MCF 10A (cell line): ENCODE results near the gene LRRC51. TPM values are rescaled to one million over a fixed set of nuclear protein-coding genes. Genes with fewer than 3 reads are reported as not detected.
"Not testable (repeated sequence)": the region's sequence is repeated elsewhere in the genome, so short reads cannot be mapped to it uniquely, and the experiment has no call there.

Experiments
- BruUV-seq: library from RNA; stranded (reverse); fragments of 400-500 nt; replicated peaks from 2 replicates; lab custom pipeline; 2021; lab: Mats Ljungman, UMichigan
- CTCF ChIA-PET: fragments of 300-600 bp; sonication (Branson Sonifier 250); formaldehyde crosslinking; extraction: SDS; loops from one replicate; lab custom pipeline; 2021; ENCODE audit warnings: antibody characterized with exemption, inconsistent platforms; lab: Yijun Ruan, JAX
- POLR2A ChIA-PET: fragments of 300-600, 350-650 bp; sonication (Branson Sonifier 250); formaldehyde crosslinking; extraction: SDS; loops from one replicate; lab custom pipeline; 2020; ENCODE audit warnings: antibody characterized with exemption, inconsistent platforms; lab: Yijun Ruan, JAX
- DNase-seq: peaks from one replicate; pipeline ENCODE4 v3.0.0-alpha.2; 2018; ENCODE audit not compliant: unreplicated experiment
- H3K27ac Mint-ChIP-seq: one replicate; pipeline ENCODE4 v1.8.0; 2022; ENCODE audit warnings: mild to moderate bottlenecking, low read depth, mixed read lengths; ENCODE audit not compliant: unreplicated experiment
- H3K27me3 Mint-ChIP-seq: one replicate; pipeline ENCODE4 v1.8.0; 2022; ENCODE audit warnings: mixed read lengths; ENCODE audit not compliant: insufficient read depth, unreplicated experiment
- H3K36me3 Mint-ChIP-seq: one replicate; pipeline ENCODE4 v1.8.0; 2022; ENCODE audit warnings: mild to moderate bottlenecking, moderate library complexity, mixed read lengths; ENCODE audit not compliant: insufficient read depth, unreplicated experiment
- H3K4me1 Mint-ChIP-seq: one replicate; pipeline ENCODE4 v1.8.0; 2022; ENCODE audit warnings: mixed read lengths; ENCODE audit not compliant: insufficient read depth, unreplicated experiment
- H3K4me3 Mint-ChIP-seq: one replicate; pipeline ENCODE4 v1.8.0; 2022; ENCODE audit warnings: mild to moderate bottlenecking, moderate library complexity, mixed read lengths; ENCODE audit not compliant: unreplicated experiment
- H3K9me3 Mint-ChIP-seq: one replicate; pipeline ENCODE4 v1.8.0; 2022; ENCODE audit warnings: mixed read lengths; ENCODE audit not compliant: unreplicated experiment
- CTCF ChIP-seq: fragments of 200-600 bp; IDR thresholded peaks from one replicate; pipeline ENCODE4 v1.8.0; 2022; ENCODE audit warnings: antibody characterized with exemption, mild to moderate bottlenecking; ENCODE audit not compliant: unreplicated experiment
- intact Hi-C: fragments of 100-400 bp; cut with micrococcal nuclease; formaldehyde crosslinking; loops from 2 replicates; pipeline ENCODE4 v1.14.1; 2022
- total RNA-seq: library from RNA; stranded (reverse); gene quantifications from 2 replicates; pipeline ENCODE4 v1.2.3, GENCODE V29; 2022

LRRC51 gene
- total RNA-seq, 1 experiment from 2014 or later, result 9.5 TPM

- POLR2A ChIA-PET, result interaction anchor here (1.4 to 2.9 kb wide), 4 partner anchors 13 to 32 kb away, joined by 4 to 51 read pairs (median 8); partner anchors contain the start of gene ANAPC15
- DNase-seq, result no peak
- H3K9me3 Mint-ChIP-seq, result no peaks in the 10 kb centered on the region
- no peaks in the 10 kb centered on the region for H3K36me3 Mint-ChIP-seq
- no TSS peak for BruUV-seq
- peaks cover 28% of the 10 kb centered on the region for H3K4me1 Mint-ChIP-seq
- TF ChIP-seq CTCF, result no peak
- H3K4me3 Mint-ChIP-seq, result no peak overlapping the region
- H3K27me3 Mint-ChIP-seq, result no peaks in the 10 kb centered on the region
- H3K27ac Mint-ChIP-seq, result no peak overlapping the region
- CTCF ChIA-PET, result interaction anchor here (0.6 to 1.2 kb wide), 5 partner anchors 15 to 162 kb away, joined by 3 to 4 read pairs (median 3); no protein-coding TSS in a partner anchor
- intact Hi-C loops, result no loop called here
These were observed 58.3 kb downstream of the LRRC51 start for GRCh38 chr11:72138821-72139390.

- no peak for TF ChIP-seq CTCF
- BruUV-seq, result no TSS peak
- POLR2A ChIA-PET, result interaction anchor here (2.9 kb wide), 1 partner anchor 26 kb away, joined by 51 read pairs; the partner anchor contains the start of gene ANAPC15
- Mint-ChIP-seq H3K9me3 (no peaks in the 10 kb centered on the region), H3K4me1 (peaks cover 30% of the 10 kb centered on the region), H3K27me3 (no peaks in the 10 kb centered on the region), H3K4me3 (no peak overlapping the region), H3K36me3 (no peaks in the 10 kb centered on the region), H3K27ac (peak overlapping the region; percentile 12)
- DNase-seq, result no peak
- intact Hi-C loops, result no loop called here
- CTCF ChIA-PET, result interaction anchor here (0.8 to 2.3 kb wide), 3 partner anchors 16 to 44 kb away, joined by 3 to 17 read pairs (median 4); no protein-coding TSS in a partner anchor
These were observed 58.9 kb downstream of the LRRC51 start for GRCh38 chr11:72139500-72139899.

- no peak for TF ChIP-seq CTCF
- POLR2A ChIA-PET, result interaction anchor here (0.6 to 6.7 kb wide), 15 partner anchors 9 to 100 kb away, joined by 3 to 100 read pairs (median 4); partner anchors contain the start of genes ANAPC15, INPPL1 and LAMTOR1
- Mint-ChIP-seq H3K36me3 (no peaks in the 10 kb centered on the region), H3K4me3 (no peak overlapping the region), H3K4me1 (peaks cover 30% of the 10 kb centered on the region), H3K27me3 (no peaks in the 10 kb centered on the region), H3K9me3 (no peaks in the 10 kb centered on the region), H3K27ac (peak overlapping the region; percentile 87)
- no TSS peak for BruUV-seq
- CTCF ChIA-PET, result interaction anchor here (0.6 to 2.3 kb wide), 6 partner anchors 28 to 304 kb away, joined by 3 to 17 read pairs (median 6); partner anchors contain the start of gene ANAPC15
- intact Hi-C loops, result loop anchor here (1.0 kb wide), 1 partner anchor 28 kb away; the partner anchor contains the start of gene ANAPC15
- no peak for DNase-seq
These were observed 60.0 kb downstream of the LRRC51 start for GRCh38 chr11:72140661-72141060.

- TF ChIP-seq CTCF, result no peak
- CTCF ChIA-PET, result interaction anchor here (0.6 to 2.3 kb wide), 8 partner anchors 28 to 304 kb away, joined by 3 to 17 read pairs (median 6); partner anchors contain the start of gene ANAPC15
- no peaks in the 10 kb centered on the region for H3K9me3 Mint-ChIP-seq
- BruUV-seq, result no TSS peak
- peak overlapping the region; percentile 29 for H3K4me3 Mint-ChIP-seq
- peaks cover 30% of the 10 kb centered on the region for H3K4me1 Mint-ChIP-seq
- intact Hi-C loops, result loop anchor here (1.0 kb wide), 1 partner anchor 29 kb away; the partner anchor contains the start of gene ANAPC15
- no peaks in the 10 kb centered on the region for H3K27me3 Mint-ChIP-seq
- peak; percentile 61 for DNase-seq
- no peaks in the 10 kb centered on the region for H3K36me3 Mint-ChIP-seq
- H3K27ac Mint-ChIP-seq, result peak overlapping the region; percentile 87
- POLR2A ChIA-PET, result interaction anchor here (0.6 to 6.7 kb wide), 21 partner anchors 9 to 110 kb away, joined by 3 to 100 read pairs (median 4); partner anchors contain the start of genes ANAPC15, INPPL1 and LAMTOR1
These were observed 60.4 kb downstream of the LRRC51 start for GRCh38 chr11:72141066-72141465.

GRCh38 chr11:72142086-72142485 is 61.4 kb downstream of the LRRC51 start:
- H3K36me3 Mint-ChIP-seq, BruUV-seq, intact Hi-C loops, H3K9me3 Mint-ChIP-seq, H3K27me3 Mint-ChIP-seq: not testable (repeated sequence)
- Mint-ChIP-seq H3K4me1 (peaks cover 30% of the 10 kb centered on the region), H3K27ac (peak overlapping the region; percentile 37), H3K4me3 (peak overlapping the region; percentile 29)
- peak; percentile 65 for DNase-seq
- ChIA-PET CTCF (interaction anchor here (1.1 to 5.5 kb wide), 5 partner anchors 14 to 117 kb away, joined by 4 to 111 read pairs (median 7); partner anchors contain the start of gene ANAPC15), POLR2A (interaction anchor here (0.6 to 6.7 kb wide), 8 partner anchors 17 to 102 kb away, joined by 3 to 100 read pairs (median 30); partner anchors contain the start of genes ANAPC15 and LAMTOR1)

- H3K27me3 Mint-ChIP-seq, H3K9me3 Mint-ChIP-seq, H3K36me3 Mint-ChIP-seq, intact Hi-C loops, BruUV-seq, H3K27ac Mint-ChIP-seq, DNase-seq: not testable (repeated sequence)
- POLR2A ChIA-PET, result interaction anchor here (0.6 to 6.7 kb wide), 7 partner anchors 17 to 102 kb away, joined by 3 to 100 read pairs (median 39); partner anchors contain the start of genes ANAPC15 and LAMTOR1
- peak overlapping the region; percentile 29 for H3K4me3 Mint-ChIP-seq
- H3K4me1 Mint-ChIP-seq, result peaks cover 30% of the 10 kb centered on the region
- CTCF ChIA-PET, result interaction anchor here (1.1 to 5.5 kb wide), 6 partner anchors 13 to 165 kb away, joined by 4 to 111 read pairs (median 24); partner anchors contain the start of gene ANAPC15
These were observed 61.9 kb downstream of the LRRC51 start for GRCh38 chr11:72142543-72142942.
